ENCODE data around the gene NSG1. TPM values are rescaled to one million over a fixed set of nuclear protein-coding genes. Genes with fewer than 3 reads are reported as not detected.

Gene NSG1
- total and polyA plus RNA-seq, 2 donors (not counting 3 experiments of a cell fraction or from before 2014, with no cell fraction given), result 2.0 to 2.9 TPM

DNA sequence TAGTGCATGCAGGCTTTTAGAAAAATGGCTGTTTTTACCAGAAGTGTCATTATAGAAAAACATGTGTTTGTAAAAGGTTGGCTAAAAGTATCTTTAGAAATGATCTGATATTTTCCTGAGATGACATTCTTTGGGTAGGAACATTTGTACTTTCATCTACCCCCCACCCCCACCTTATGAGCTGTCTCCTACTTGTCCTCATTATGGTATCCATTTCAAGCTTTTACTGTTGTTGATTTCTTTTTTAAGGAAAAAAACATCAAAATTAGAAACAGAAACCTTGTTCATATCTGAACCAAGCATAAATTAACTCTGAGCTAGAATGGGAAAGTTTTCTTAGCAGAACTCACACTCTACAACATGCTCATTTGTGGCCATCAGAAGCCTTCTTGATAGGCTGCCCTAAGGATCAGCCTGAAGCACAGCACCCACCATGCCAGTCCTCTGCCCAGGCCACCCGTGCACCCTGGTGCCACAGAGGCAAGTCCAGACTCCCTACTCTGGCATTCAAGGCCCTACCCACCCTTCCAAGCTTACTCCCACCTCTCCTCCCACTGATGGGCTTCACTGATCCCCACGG lies 49.4 kb downstream of the NSG1 start:
- POLR2A ChIA-PET, result no interaction called here
- dilution Hi-C loops (cut with MboI; ENCODE audit: extremely low pct_ligation_motif_present, low sequenced_read_pairs), result no loop called here

More for the DNA sequence above, 49.4 kb downstream of the NSG1 start:
- no peak for DNase-seq (ENCODE audit: low read depth, low spot score)
- Histone ChIP-seq H3K79me2 (ENCODE audit: control insufficient read depth, insufficient read depth, low read length) (no peaks in the 10 kb centered on the region), H3K9ac (replicated peaks; ENCODE audit: extremely low read depth, insufficient read depth, low read length) (no peak overlapping the region), H3K4me3 (replicated peaks in 1 of 3; ENCODE audit: insufficient read depth in 1 of 3, low read depth in 1 of 3, low read length in 3 of 3) (no peak overlapping the region), H3K4me2 (ENCODE audit: insufficient read depth, low read length) (no peak overlapping the region), H3K9me3 (replicated peaks; ENCODE audit: control insufficient read depth, insufficient read depth, low read length) (no peaks in the 10 kb centered on the region), H3K4me1 (ENCODE audit: control insufficient read depth, extremely low read depth, insufficient read depth, low read length) (no peaks in the 10 kb centered on the region), H3K27me3 (ENCODE audit: control insufficient read depth in 2 of 2, insufficient read depth in 2 of 2, low read length in 2 of 2) (no peaks in the 10 kb centered on the region), H3K27ac (ENCODE audit: insufficient read depth, low read depth, low read length) (no peak overlapping the region), H3K36me3 (ENCODE audit: control insufficient read depth in 2 of 2, extremely low read depth in 1 of 2, insufficient read depth in 2 of 2, low read length in 2 of 2) (peaks cover 2 to 9% of the 10 kb centered on the region in 2 experiments), H4K20me1 (replicated peaks; ENCODE audit: control insufficient read depth, extremely low read depth, insufficient read depth, low read length) (peaks cover 2% of the 10 kb centered on the region), H3K9me1 (replicated peaks; ENCODE audit: control insufficient read depth, extremely low read depth, insufficient read depth, low read length) (no peaks in the 10 kb centered on the region), H2AFZ (ENCODE audit: low read depth, low read length) (no peak overlapping the region)
- TF ChIP-seq GATA2 (IDR thresholded peaks at IDR 0.05; ENCODE audit: insufficient read depth, insufficient read length, low read depth, low read length) (no peak), EZH2 (IDR thresholded peaks at IDR 0.05; ENCODE audit: borderline replicate concordance, low read depth, low read length, severe bottlenecking) (no peak), POLR2A (IDR thresholded peaks at IDR 0.05; ENCODE audit: low read depth, low read length) (no peak), FOS (IDR thresholded peaks at IDR 0.05; ENCODE audit: borderline replicate concordance, insufficient read depth, low read length) (no peak), JUN (IDR thresholded peaks at IDR 0.05; ENCODE audit: borderline replicate concordance, insufficient read depth, insufficient read length, low read depth) (no peak), MYC (IDR thresholded peaks at IDR 0.05; ENCODE audit: low read depth, low read length) (no peak), POLR2AphosphoS5 (IDR thresholded peaks at IDR 0.05; ENCODE audit: insufficient read depth, low read depth, low read length) (no peak)
- TF ChIP-seq, protein P1, sequence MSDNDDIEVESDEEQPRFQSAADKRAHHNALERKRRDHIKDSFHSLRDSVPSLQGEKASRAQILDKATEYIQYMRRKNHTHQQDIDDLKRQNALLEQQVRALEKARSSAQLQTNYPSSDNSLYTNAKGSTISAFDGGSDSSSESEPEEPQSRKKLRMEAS (IDR thresholded peaks at IDR 0.05; ENCODE audit: insufficient read depth, insufficient read length), result no peak
- TF ChIP-seq, protein P2, sequence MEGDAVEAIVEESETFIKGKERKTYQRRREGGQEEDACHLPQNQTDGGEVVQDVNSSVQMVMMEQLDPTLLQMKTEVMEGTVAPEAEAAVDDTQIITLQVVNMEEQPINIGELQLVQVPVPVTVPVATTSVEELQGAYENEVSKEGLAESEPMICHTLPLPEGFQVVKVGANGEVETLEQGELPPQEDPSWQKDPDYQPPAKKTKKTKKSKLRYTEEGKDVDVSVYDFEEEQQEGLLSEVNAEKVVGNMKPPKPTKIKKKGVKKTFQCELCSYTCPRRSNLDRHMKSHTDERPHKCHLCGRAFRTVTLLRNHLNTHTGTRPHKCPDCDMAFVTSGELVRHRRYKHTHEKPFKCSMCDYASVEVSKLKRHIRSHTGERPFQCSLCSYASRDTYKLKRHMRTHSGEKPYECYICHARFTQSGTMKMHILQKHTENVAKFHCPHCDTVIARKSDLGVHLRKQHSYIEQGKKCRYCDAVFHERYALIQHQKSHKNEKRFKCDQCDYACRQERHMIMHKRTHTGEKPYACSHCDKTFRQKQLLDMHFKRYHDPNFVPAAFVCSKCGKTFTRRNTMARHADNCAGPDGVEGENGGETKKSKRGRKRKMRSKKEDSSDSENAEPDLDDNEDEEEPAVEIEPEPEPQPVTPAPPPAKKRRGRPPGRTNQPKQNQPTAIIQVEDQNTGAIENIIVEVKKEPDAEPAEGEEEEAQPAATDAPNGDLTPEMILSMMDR (IDR thresholded peaks at IDR 0.05; ENCODE audit: extremely low read depth in 1 of 2, insufficient read depth in 1 of 2, low read depth in 1 of 2, low read length in 2 of 2), result no peak
- intact Hi-C loops (cut with micrococcal nuclease), result loop anchor here (10.0 kb wide), 1 partner anchor 452 kb away; no protein-coding TSS in a partner anchor
- FAIRE-seq, result no peak
- CTCF ChIA-PET, result interaction anchor here (1.0 kb wide), 1 partner anchor 185 kb away, joined by 3 read pairs; no protein-coding TSS in a partner anchor
- no TSS peak for BruUV-seq (replicated peaks)

Measured in endothelial cell of umbilical vein (primary cell).